Measurements from ENCODE around the gene CEP104.

DNA sequence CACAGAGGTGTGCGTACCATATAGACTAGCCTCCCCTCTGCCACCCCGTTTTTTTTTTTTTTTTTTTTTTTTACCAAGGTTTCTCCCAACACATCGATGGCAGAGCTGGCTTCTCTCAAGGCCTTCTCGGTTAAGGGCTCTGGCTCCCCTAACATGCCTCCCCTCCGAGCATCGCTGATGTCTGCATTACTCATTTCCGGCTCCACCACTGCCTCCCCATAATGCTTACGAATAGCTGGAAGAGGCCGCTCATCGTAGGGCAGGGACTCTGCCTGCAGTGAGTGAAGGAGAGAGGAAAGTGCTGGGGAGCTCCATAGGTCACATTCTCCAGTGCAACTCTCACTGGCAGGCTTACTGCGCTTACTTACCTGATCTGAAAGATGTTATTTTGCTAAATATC is 20.6 kb downstream of the CEP104 start:
- TF ChIP-seq EP300 (IDR thresholded peaks at IDR 0.05; ENCODE audit: borderline replicate concordance in 1 of 2, control insufficient read depth in 1 of 2, low read depth in 2 of 2, low read length in 2 of 2) (no peak), IKZF1 (conservative IDR thresholded peaks at IDR 0.05) (no peak), FOS (IDR thresholded peaks at IDR 0.05; ENCODE audit: borderline replicate concordance, extremely low read depth, insufficient read length) (no peak), JUND (IDR thresholded peaks at IDR 0.05; ENCODE audit: low read depth, low read length) (no peak)
